Amygdala (tissue), 56 donors: ENCODE data around the gene EPS8L1.

Source experiments
- DNase-seq, 56 donors: peaks; one replicate each; lab custom pipeline; 2025; lab: John Stamatoyannopoulos, UW

The EPS8L1 gene

GRCh38 chr19:55112777-55113569 lies 37.3 kb downstream of the EPS8L1 start:
- DNase-seq = no peak

- peak in 42 of 56 donors; percentile 4 to 80 (median 54) for DNase-seq
These were observed 37.9 kb downstream of the EPS8L1 start for GRCh38 chr19:55113570-55114039.

DNA sequence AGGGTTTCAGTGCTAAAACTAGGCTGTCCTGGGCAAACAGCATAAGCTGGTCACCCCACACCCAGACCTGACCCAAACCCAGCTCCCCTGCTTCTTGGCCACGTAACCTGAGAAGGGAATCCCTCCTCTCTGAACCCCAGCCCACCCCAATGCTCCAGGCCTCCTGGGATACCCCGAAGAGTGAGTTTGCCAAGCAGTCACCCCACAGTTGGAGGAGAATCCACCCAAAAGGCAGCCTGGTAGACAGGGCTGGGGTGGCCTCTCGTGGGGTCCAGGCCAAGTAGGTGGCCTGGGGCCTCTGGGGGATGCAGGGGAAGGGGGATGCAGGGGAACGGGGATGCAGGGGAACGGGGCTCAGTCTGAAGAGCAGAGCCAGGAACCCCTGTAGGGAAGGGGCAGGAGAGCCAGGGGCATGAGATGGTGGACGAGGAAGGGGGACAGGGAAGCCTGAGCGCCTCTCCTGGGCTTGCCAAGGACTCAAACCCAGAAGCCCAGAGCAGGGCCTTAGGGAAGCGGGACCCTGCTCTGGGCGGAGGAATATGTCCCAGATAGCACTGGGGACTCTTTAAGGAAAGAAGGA lies 39.0 kb downstream of the EPS8L1 start:
- DNase-seq = no peak

DNA sequence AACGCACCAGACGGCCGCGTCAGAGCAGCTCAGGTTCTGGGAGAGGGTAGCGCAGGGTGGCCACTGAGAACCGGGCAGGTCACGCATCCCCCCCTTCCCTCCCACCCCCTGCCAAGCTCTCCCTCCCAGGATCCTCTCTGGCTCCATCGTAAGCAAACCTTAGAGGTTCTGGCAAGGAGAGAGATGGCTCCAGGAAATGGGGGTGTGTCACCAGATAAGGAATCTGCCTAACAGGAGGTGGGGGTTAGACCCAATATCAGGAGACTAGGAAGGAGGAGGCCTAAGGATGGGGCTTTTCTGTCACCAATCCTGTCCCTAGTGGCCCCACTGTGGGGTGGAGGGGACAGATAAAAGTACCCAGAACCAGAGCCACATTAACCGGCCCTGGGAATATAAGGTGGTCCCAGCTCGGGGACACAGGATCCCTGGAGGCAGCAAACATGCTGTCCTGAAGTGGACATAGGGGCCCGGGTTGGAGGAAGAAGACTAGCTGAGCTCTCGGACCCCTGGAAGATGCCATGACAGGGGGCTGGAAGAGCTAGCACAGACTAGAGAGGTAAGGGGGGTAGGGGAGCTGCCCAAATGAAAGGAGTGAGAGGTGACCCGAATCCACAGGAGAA lies 39.9 kb downstream of the EPS8L1 start:
- peak in 1 of 56 donors; percentile 91 for DNase-seq

DNA sequence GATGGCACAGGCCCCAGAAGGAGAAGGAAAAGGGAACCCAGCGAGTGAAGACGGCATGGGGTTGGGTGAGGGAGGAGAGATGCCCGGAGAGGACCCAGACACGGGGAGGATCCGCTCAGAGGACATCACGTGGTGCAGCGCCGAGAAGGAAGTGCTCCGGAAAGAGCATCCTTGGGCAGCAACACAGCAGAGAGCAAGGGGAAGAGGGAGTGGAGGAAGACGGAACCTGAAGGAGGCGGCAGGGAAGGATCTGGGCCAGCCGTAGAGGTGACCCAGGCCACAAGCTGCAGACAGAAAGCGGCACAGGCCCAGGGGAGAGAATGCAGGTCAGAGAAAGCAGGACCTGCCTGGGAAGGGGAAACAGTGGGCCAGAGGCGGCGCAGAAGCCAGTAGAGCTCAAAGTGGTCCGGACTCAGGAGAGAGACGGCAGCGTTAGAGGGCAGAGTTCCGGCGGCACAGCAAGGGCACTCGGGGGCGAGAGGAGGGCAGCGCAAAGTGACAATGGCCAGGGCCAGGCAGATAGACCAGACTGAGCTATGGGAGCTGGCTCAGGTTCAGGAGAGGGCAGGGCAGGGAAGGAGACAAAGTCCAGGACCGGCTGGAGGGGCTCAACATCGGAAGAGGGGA lies 40.7 kb downstream of the EPS8L1 start:
- DNase-seq = peak in 52 of 56 donors; percentile 14 to 80 (median 52)

- peak in 5 of 56 donors; percentile 19 to 33 (median 28) for DNase-seq
These were observed 41.4 kb downstream of the EPS8L1 start, which contains the start of gene PPP1R12C for GRCh38 chr19:55116859-55117662. Gene PPP1R12C, minus strand, starts transcription at chr19:55117637. Its CDS starts 94 bp downstream, at chr19:55117543.

DNA sequence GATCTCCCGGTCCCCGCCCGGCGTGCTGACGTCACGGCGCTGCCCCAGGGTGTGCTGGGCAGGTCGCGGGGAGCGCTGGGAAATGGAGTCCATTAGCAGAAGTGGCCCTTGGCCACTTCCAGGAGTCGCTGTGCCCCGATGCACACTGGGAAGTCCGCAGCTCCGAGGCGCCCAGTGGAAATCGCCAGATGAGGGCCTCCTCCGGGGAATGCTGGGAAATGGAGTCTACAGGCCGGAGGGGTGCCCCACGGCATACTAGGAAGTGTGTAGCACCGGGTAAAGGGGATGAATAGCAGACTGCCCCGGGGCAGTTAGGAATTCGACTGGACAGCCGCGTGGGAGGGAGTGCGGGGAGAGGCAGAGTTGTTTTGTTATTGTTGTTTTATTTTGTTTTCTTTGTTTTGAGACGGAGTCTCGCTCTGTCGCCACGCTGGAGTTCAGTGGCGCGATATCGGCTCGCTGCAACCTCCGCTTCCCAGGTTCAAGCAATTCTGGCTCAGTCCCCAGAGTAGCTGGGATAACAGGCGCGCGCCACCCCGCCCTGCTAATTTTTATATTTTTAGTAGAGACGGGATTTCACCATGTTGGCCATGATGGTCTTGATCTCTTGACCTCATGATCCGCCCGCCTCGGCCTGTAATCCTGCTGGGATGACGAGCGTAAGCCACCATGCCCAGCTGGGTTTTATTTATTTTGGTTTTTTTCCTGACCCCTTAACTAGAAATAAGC lies 42.2 kb downstream of the EPS8L1 start:
- DNase-seq = peak; percentile 72 to 100 (median 98)

DNA sequence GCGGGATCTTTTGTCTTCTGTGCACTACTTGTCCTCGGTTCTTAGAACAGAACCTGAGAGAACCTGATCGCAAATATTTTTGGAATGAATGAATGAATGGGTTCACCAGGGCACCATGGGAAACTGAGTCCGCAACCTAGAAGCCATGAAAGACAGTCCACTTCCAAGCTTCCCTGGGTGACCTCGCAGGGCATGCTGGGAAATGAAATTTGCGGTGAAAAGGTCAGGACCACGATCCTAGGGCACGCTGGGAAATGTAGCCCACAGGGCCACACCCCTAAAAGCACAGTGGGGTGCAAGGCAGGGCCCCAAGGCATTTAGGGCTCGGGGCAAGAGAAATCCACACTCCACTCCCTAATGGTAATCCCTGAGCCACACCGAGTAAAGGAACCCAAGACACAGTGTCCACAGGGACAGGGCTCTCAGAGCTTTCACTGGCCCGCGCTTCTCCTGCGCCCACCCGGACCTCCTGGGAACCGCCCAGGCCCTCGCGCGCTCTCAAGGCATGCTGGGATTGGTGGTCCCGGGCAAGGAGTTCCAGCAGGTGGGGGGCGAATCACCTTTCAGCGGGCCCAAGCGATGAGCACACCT lies 42.8 kb downstream of the EPS8L1 start:
- peak in 49 of 56 donors; percentile 5 to 74 (median 42) for DNase-seq

DNA sequence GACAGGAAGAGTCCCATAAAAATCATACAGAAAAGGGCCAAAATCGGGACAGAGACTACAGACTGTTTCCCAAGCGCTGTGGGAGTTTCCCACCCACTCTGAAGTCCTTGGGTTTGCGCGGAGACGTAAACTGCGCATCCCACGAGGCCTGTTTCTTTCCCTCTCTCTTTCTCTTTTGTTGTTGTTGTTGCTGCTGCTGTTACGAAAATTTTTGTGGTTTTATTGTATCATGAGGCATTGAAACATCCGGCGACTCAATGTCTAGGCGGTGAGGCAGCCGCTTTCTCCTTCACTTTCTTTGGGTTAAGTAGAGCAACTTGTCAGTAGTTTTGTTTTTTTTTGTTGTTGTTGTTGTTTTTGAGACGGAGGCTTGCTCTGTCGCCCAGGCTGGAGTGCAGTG lies 43.4 kb downstream of the EPS8L1 start:
- no peak for DNase-seq

DNA sequence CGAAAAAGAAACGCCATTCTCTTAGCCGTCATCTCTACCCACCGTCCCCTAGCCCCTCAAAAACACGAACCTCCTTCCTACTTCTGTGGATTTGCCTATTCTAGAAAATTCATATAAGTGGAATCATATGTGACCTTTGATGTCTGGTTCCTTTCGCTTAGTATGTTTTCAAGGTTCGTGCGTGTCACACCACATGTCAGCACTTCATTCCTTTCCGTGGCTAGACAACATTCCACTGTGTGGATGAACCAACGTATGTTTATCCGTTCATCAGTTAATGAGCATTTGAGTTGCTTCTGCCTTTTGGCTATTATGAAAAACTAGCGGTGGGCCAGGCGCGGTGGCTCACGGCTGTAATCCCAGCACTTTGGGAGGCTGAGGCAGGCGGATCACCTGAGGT lies 55.8 kb downstream of the EPS8L1 start:
- no peak for DNase-seq

GRCh38 chr19:55132453-55133129 lies 56.9 kb downstream of the EPS8L1 start:
- no peak for DNase-seq

- no peak for DNase-seq
These were observed 58.2 kb downstream of the EPS8L1 start for GRCh38 chr19:55133639-55134444.

DNA sequence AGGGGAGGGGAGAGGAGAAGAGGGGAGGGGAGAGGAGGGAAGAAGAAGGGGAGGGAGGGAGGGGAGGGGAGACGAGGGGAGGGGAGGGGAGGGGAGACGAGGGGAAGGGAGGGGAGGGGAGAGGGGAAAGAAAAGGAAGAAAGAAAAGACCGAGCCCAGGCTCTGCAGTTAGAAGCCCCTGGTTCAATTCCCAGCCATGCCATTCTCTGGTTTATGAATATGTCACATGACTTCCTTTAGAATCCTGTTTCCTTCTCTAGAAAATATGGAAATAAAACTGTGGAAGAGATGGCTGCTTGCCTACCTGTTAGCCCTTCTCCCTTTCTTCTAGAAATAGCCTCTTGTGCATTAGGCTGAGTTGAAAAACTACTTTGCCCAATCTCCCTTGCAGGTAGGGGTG lies 59.1 kb downstream of the EPS8L1 start:
- no peak for DNase-seq

GRCh38 chr19:55136399-55137102 lies 60.9 kb downstream of the EPS8L1 start:
- no peak for DNase-seq
